Measurements from ENCODE around the gene CAPZB. TPM values are rescaled to one million over a fixed set of nuclear protein-coding genes. Genes with fewer than 3 reads are reported as not detected.
A peak's percentile ranks its signal among the peaks of the same experiment; 100 is the strongest.

Gene CAPZB
- total RNA-seq, 5 donors from 2014 or later (not counting 1 experiment from before 2014, with no cell fraction given) = 272 to 342 (median 320) TPM

DNA sequence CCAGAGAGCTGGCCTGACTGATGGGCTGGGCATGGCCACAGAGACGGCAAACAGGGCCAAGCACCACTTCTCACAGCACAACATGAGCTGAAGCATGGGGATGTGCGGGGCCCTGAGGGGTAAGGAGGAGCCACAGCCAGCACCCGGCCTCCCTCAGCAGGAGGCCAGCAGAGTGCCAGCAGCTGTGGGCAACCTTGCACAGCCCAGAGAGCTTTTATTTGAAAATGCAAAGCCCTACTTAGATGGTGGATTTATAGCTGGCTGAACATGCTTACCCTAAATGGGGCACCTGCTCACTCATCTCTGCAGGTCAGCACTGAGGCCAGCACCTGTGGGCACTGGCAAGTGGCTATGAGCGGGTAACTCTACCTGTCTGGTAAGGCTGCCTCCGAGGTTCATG lies 129.1 kb downstream of the CAPZB start:
- H3K27me3 Mint-ChIP-seq = no peaks in the 10 kb centered on the region
- peaks cover 37% of the 10 kb centered on the region for H3K36me3 Mint-ChIP-seq
- DNase-seq (no peak), ATAC-seq (replicated peaks in 1 of 4) (no peak)
- 96% methylated on average over 4 of the region's 5 CpGs for WGBS (ENCODE audit: insufficient coverage)
- peaks cover 18 to 68% of the 10 kb centered on the region in 2 donors for H3K36me3 ChIP-seq (ENCODE audit: control insufficient read depth in 2 of 2, extremely low read depth in 1 of 2, insufficient read depth in 1 of 2, low read length in 1 of 2)
- no peak overlapping the region for H3K27ac ChIP-seq (ENCODE audit: low read length)
- no peak overlapping the region for H3K4me3 Mint-ChIP-seq
- ChIA-PET POLR2A (interaction anchor here in 1 of 2 donors (0.5 kb wide), 1 partner anchor 104 kb away, joined by 4 read pairs; no protein-coding TSS in a partner anchor), CTCF (no interaction called here)
- no peaks in the 10 kb centered on the region for H3K9me3 ChIP-seq
- no peaks in the 10 kb centered on the region for H3K27me3 ChIP-seq (replicated peaks in 1 of 2; ENCODE audit: control insufficient read depth in 2 of 2, extremely low read depth in 1 of 2, insufficient read depth in 2 of 2, low read length in 1 of 2)
- H3K9me3 Mint-ChIP-seq = no peaks in the 10 kb centered on the region
- no peak overlapping the region for H3K27ac Mint-ChIP-seq
- peaks cover 0 to 20% of the 10 kb centered on the region in 2 experiments for H3K4me1 ChIP-seq (ENCODE audit: control insufficient read depth in 1 of 2, extremely low read depth in 1 of 2, insufficient read depth in 2 of 2, low read length in 2 of 2)
- H3K4me1 Mint-ChIP-seq = peaks cover 19 to 24% (median 19%) of the 10 kb centered on the region in 3 donors
- H3K4me3 ChIP-seq (ENCODE audit: control insufficient read depth in 1 of 2, extremely low read depth in 1 of 2, low read length in 1 of 2) = no peak overlapping the region

DNA sequence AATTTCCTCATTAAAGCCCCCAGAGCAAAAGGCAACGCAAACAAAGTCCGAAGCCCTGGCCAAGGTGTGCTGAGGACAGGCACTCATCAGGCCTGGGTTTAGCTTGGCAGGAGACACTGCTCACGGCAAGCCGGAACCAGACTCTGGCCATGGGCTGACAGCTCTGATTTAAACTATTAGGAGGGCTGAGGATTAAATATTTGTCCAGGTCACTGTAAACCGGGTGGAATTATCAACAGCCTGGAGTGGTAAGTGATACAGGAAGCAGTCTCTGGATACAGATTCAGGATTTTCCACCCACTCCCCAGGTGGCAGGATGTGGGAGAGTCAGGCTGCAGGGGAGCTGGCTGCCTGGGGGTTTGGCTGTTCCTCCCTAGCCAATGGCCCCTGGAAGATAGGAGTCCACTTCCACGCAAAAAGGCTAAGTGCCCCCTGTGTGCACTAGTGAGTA lies 130.8 kb downstream of the CAPZB start:
- Mint-ChIP-seq H3K27ac (peak overlapping the region in 1 of 2 donors; percentile 34), H3K9me3 (no peaks in the 10 kb centered on the region), H3K4me1 (peaks cover 2 to 7% (median 2%) of the 10 kb centered on the region in 3 donors), H3K36me3 (peaks cover 44% of the 10 kb centered on the region), H3K4me3 (no peak overlapping the region), H3K27me3 (no peaks in the 10 kb centered on the region)
- Histone ChIP-seq H3K27me3 (replicated peaks in 1 of 2; ENCODE audit: control insufficient read depth in 2 of 2, extremely low read depth in 1 of 2, insufficient read depth in 2 of 2, low read length in 1 of 2) (no peaks in the 10 kb centered on the region), H3K9me3 (no peaks in the 10 kb centered on the region), H3K4me3 (ENCODE audit: control insufficient read depth in 1 of 2, extremely low read depth in 1 of 2, low read length in 1 of 2) (no peak overlapping the region), H3K36me3 (ENCODE audit: control insufficient read depth in 2 of 2, extremely low read depth in 1 of 2, insufficient read depth in 1 of 2, low read length in 1 of 2) (peaks cover 18 to 74% of the 10 kb centered on the region in 2 donors), H3K4me1 (ENCODE audit: control insufficient read depth in 1 of 2, extremely low read depth in 1 of 2, insufficient read depth in 2 of 2, low read length in 2 of 2) (peaks cover 0 to 4% of the 10 kb centered on the region in 2 experiments), H3K27ac (ENCODE audit: low read length) (no peak overlapping the region)
- ATAC-seq (replicated peaks in 1 of 4) (no peak), DNase-seq (no peak)
- ChIA-PET POLR2A (interaction anchor here in 1 of 2 donors (0.6 kb wide), 1 partner anchor 244 kb away, joined by 3 read pairs; no protein-coding TSS in a partner anchor), CTCF (interaction anchor here in 1 of 2 donors (0.6 kb wide), 1 partner anchor 1557 kb away, joined by 8 read pairs; no protein-coding TSS in a partner anchor)
- 100% methylated on average over 3 of the region's 6 CpGs for WGBS (ENCODE audit: insufficient coverage)

GRCh38 chr1:19353596-19353995 lies 131.7 kb downstream of the CAPZB start:
- DNase-seq (no peak), ATAC-seq (replicated peaks in 1 of 4) (no peak)
- Histone ChIP-seq H3K27me3 (replicated peaks in 1 of 2; ENCODE audit: control insufficient read depth in 2 of 2, extremely low read depth in 1 of 2, insufficient read depth in 2 of 2, low read length in 1 of 2) (no peaks in the 10 kb centered on the region), H3K36me3 (ENCODE audit: control insufficient read depth in 2 of 2, extremely low read depth in 1 of 2, insufficient read depth in 1 of 2, low read length in 1 of 2) (peaks cover 22 to 84% of the 10 kb centered on the region in 2 donors), H3K4me3 (ENCODE audit: control insufficient read depth in 1 of 2, extremely low read depth in 1 of 2, low read length in 1 of 2) (no peak overlapping the region), H3K9me3 (no peaks in the 10 kb centered on the region), H3K4me1 (ENCODE audit: control insufficient read depth in 1 of 2, extremely low read depth in 1 of 2, insufficient read depth in 2 of 2, low read length in 2 of 2) (no peaks in the 10 kb centered on the region), H3K27ac (ENCODE audit: low read length) (no peak overlapping the region)
- 98% methylated on average over 6 of the region's 8 CpGs for WGBS (ENCODE audit: insufficient coverage)
- Mint-ChIP-seq H3K36me3 (peaks cover 44% of the 10 kb centered on the region), H3K27me3 (no peaks in the 10 kb centered on the region), H3K27ac (no peak overlapping the region), H3K4me1 (peaks cover 0 to 3% (median 0%) of the 10 kb centered on the region in 3 donors), H3K9me3 (no peaks in the 10 kb centered on the region), H3K4me3 (no peak overlapping the region)
- CTCF ChIA-PET = interaction anchor here (0.9 to 1.0 kb wide), 2 partner anchors 9 to 10 kb away, joined by 3 read pairs; no protein-coding TSS in a partner anchor
- POLR2A ChIA-PET = no interaction called here

DNA sequence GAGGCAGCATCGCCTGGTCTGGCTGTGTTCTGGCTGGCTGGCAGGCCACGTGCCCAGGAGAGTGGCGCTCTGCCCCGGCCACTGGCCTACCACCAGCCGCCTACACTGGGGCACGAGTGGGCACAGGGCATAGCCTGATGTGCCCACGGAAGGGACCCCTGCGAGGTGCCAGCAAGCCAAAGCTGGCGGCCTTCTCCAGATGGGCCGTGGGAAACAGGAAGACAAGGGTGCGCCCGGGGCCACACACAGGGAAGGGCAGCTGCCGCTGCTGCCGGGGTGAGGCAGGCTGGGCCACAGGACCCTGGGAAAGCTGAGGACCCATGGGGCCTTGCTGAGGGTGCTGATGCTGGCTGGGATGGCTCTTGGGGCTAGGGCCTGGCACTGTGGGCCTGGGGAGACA lies 132.5 kb downstream of the CAPZB start:
- H3K9me3 Mint-ChIP-seq = no peaks in the 10 kb centered on the region
- no peak overlapping the region for H3K27ac Mint-ChIP-seq
- H3K36me3 Mint-ChIP-seq = peaks cover 44% of the 10 kb centered on the region
- Histone ChIP-seq H3K9me3 (no peaks in the 10 kb centered on the region), H3K27ac (ENCODE audit: low read length) (no peak overlapping the region), H3K4me1 (ENCODE audit: control insufficient read depth in 1 of 2, extremely low read depth in 1 of 2, insufficient read depth in 2 of 2, low read length in 2 of 2) (no peaks in the 10 kb centered on the region), H3K4me3 (ENCODE audit: control insufficient read depth in 1 of 2, extremely low read depth in 1 of 2, low read length in 1 of 2) (no peak overlapping the region), H3K27me3 (replicated peaks in 1 of 2; ENCODE audit: control insufficient read depth in 2 of 2, extremely low read depth in 1 of 2, insufficient read depth in 2 of 2, low read length in 1 of 2) (no peaks in the 10 kb centered on the region), H3K36me3 (ENCODE audit: control insufficient read depth in 2 of 2, extremely low read depth in 1 of 2, insufficient read depth in 1 of 2, low read length in 1 of 2) (peaks cover 21 to 88% of the 10 kb centered on the region in 2 donors)
- 94% methylated on average over 14 of the region's 14 CpGs for WGBS (ENCODE audit: insufficient coverage)
- no peak overlapping the region for H3K4me3 Mint-ChIP-seq
- H3K4me1 Mint-ChIP-seq = no peaks in the 10 kb centered on the region
- no peak for DNase-seq
- H3K27me3 Mint-ChIP-seq = no peaks in the 10 kb centered on the region
- POLR2A ChIA-PET = no interaction called here
- CTCF ChIA-PET = no interaction called here
- ATAC-seq (replicated peaks in 1 of 4) = no peak

GRCh38 chr1:19351873-19352272 lies 133.5 kb downstream of the CAPZB start:
- Mint-ChIP-seq H3K4me1 (no peaks in the 10 kb centered on the region), H3K9me3 (no peaks in the 10 kb centered on the region), H3K27ac (peak overlapping the region in 1 of 2 donors; percentile 22), H3K4me3 (no peak overlapping the region), H3K36me3 (peaks cover 38% of the 10 kb centered on the region), H3K27me3 (no peaks in the 10 kb centered on the region)
- DNase-seq = no peak
- no peaks in the 10 kb centered on the region for H3K9me3 ChIP-seq
- peaks cover 22 to 90% of the 10 kb centered on the region in 2 donors for H3K36me3 ChIP-seq (ENCODE audit: control insufficient read depth in 2 of 2, extremely low read depth in 1 of 2, insufficient read depth in 1 of 2, low read length in 1 of 2)
- no peak overlapping the region for H3K4me3 ChIP-seq (ENCODE audit: control insufficient read depth in 1 of 2, extremely low read depth in 1 of 2, low read length in 1 of 2)
- WGBS (ENCODE audit: insufficient coverage) = 96% methylated on average over 9 of the region's 10 CpGs
- H3K27ac ChIP-seq (ENCODE audit: low read length) = no peak overlapping the region
- CTCF ChIA-PET = no interaction called here
- no peaks in the 10 kb centered on the region for H3K27me3 ChIP-seq (replicated peaks in 1 of 2; ENCODE audit: control insufficient read depth in 2 of 2, extremely low read depth in 1 of 2, insufficient read depth in 2 of 2, low read length in 1 of 2)
- POLR2A ChIA-PET = interaction anchor here in 1 of 2 donors (0.5 to 0.6 kb wide), 3 partner anchors 290 to 967 kb away, joined by 3 to 12 read pairs (median 3); no protein-coding TSS in a partner anchor
- ATAC-seq (replicated peaks in 1 of 4) = no peak
- no peaks in the 10 kb centered on the region for H3K4me1 ChIP-seq (ENCODE audit: control insufficient read depth in 1 of 2, extremely low read depth in 1 of 2, insufficient read depth in 2 of 2, low read length in 2 of 2)

DNA sequence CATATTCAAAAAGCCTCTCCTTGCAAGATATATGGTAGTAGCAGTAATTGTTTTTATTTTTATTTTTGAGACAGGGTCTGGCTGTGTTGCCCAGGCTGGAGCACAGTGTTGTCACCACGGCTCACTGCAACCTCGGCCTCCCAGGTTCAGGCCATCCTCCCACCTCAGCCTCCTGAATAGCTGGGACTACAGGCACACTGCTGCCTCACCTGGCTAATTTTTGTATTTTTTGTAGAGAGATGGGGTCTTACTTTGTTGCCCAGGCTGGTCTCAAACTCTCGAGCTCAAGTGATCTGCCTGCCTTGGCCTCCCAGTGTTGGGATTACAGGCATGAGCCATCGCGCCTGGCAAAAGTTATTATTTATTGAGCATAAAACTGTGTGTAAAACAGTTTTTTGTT lies 134.8 kb downstream of the CAPZB start:
- H3K27me3 Mint-ChIP-seq = no peaks in the 10 kb centered on the region
- no peak overlapping the region for H3K4me3 ChIP-seq (ENCODE audit: control insufficient read depth in 1 of 2, extremely low read depth in 1 of 2, low read length in 1 of 2)
- H3K36me3 Mint-ChIP-seq = peaks cover 38% of the 10 kb centered on the region
- H3K4me1 ChIP-seq (ENCODE audit: control insufficient read depth in 1 of 2, extremely low read depth in 1 of 2, insufficient read depth in 2 of 2, low read length in 2 of 2) = no peaks in the 10 kb centered on the region
- H3K27ac Mint-ChIP-seq = no peak overlapping the region
- no peaks in the 10 kb centered on the region for H3K27me3 ChIP-seq (replicated peaks in 1 of 2; ENCODE audit: control insufficient read depth in 2 of 2, extremely low read depth in 1 of 2, insufficient read depth in 2 of 2, low read length in 1 of 2)
- ChIA-PET CTCF (no interaction called here), POLR2A (no interaction called here)
- no peaks in the 10 kb centered on the region for H3K9me3 ChIP-seq
- H3K36me3 ChIP-seq (ENCODE audit: control insufficient read depth in 2 of 2, extremely low read depth in 1 of 2, insufficient read depth in 1 of 2, low read length in 1 of 2) = peaks cover 25 to 83% of the 10 kb centered on the region in 2 donors
- H3K27ac ChIP-seq (ENCODE audit: low read length) = no peak overlapping the region
- WGBS (ENCODE audit: insufficient coverage) = no CpG with 5 or more reads among the region's 5 CpGs
- no peaks in the 10 kb centered on the region for H3K9me3 Mint-ChIP-seq
- H3K4me1 Mint-ChIP-seq = no peaks in the 10 kb centered on the region
- no peak overlapping the region for H3K4me3 Mint-ChIP-seq
- DNase-seq = no peak
- no peak for ATAC-seq (replicated peaks in 1 of 4)
